GM19324 (cell line): ENCODE data around the gene ZPLD1.

Source experiments
- ATAC-seq: cut with Tn5 transposase; IDR thresholded peaks from one replicate; pipeline ENCODE4 v1.9.1; 2021; ENCODE audit warnings: mild to moderate bottlenecking, moderate library complexity; ENCODE audit not compliant: unreplicated experiment, low FRiP score

ZPLD1 gene

GRCh38 chr3:102434715-102435114 is at the start of gene ZPLD1:
Gene ZPLD1 (plus strand): TSS chr3:102435015. CDS start chr3:102438488, 3,473 bp downstream.
- ATAC-seq = no peak

GRCh38 chr3:102390171-102390864 is 44.5 kb upstream of the ZPLD1 start:
- ATAC-seq = no peak

- ATAC-seq = no peak
These were observed 43.9 kb upstream of the ZPLD1 start for GRCh38 chr3:102390916-102391315.

- ATAC-seq = no peak
These were observed 43.3 kb upstream of the ZPLD1 start for GRCh38 chr3:102391491-102391890.

- no peak for ATAC-seq
These were observed 40.3 kb upstream of the ZPLD1 start for GRCh38 chr3:102394517-102394916.

GRCh38 chr3:102398176-102398575 is 36.6 kb upstream of the ZPLD1 start:
- ATAC-seq = no peak

- ATAC-seq = no peak
These were observed 36.1 kb upstream of the ZPLD1 start for GRCh38 chr3:102398666-102399065.

GRCh38 chr3:102400142-102400541 is 34.7 kb upstream of the ZPLD1 start:
- ATAC-seq = no peak

- no peak for ATAC-seq
These were observed 34.0 kb upstream of the ZPLD1 start for GRCh38 chr3:102400766-102401165.

- no peak for ATAC-seq
These were observed 24.2 kb upstream of the ZPLD1 start for GRCh38 chr3:102410616-102411015.

GRCh38 chr3:102415553-102415952 is 19.3 kb upstream of the ZPLD1 start:
- ATAC-seq = peak; percentile 59

- ATAC-seq = no peak
These were observed 15.0 kb upstream of the ZPLD1 start for GRCh38 chr3:102419786-102420185.

- no peak for ATAC-seq
These were observed 7.0 kb downstream of the ZPLD1 start for GRCh38 chr3:102441832-102442231.

- ATAC-seq = no peak
These were observed 8.2 kb downstream of the ZPLD1 start for GRCh38 chr3:102443021-102443420.

- no peak for ATAC-seq
These were observed 9.3 kb downstream of the ZPLD1 start for GRCh38 chr3:102444101-102444500.

- no peak for ATAC-seq
These were observed 12.5 kb downstream of the ZPLD1 start for GRCh38 chr3:102447272-102447671.

- ATAC-seq = no peak
These were observed 14.5 kb downstream of the ZPLD1 start for GRCh38 chr3:102449341-102449740.

- ATAC-seq = no peak
These were observed 15.1 kb downstream of the ZPLD1 start for GRCh38 chr3:102449930-102450329.

- ATAC-seq = no peak
These were observed 16.2 kb downstream of the ZPLD1 start for GRCh38 chr3:102450976-102451375.

- ATAC-seq = no peak
These were observed 16.7 kb downstream of the ZPLD1 start for GRCh38 chr3:102451543-102451942.

GRCh38 chr3:102454181-102454580 is 19.4 kb downstream of the ZPLD1 start:
- no peak for ATAC-seq

GRCh38 chr3:102457644-102458043 is 22.8 kb downstream of the ZPLD1 start:
- no peak for ATAC-seq

GRCh38 chr3:102460579-102460978 is 25.8 kb downstream of the ZPLD1 start:
- ATAC-seq = no peak
